Anterior cingulate cortex (tissue), 58 donors: ENCODE measurements around the gene SYNPO2.
A peak's percentile ranks its signal among the peaks of the same experiment; 100 is the strongest.
"Not testable (repeated sequence)": the region's sequence is repeated elsewhere in the genome, so short reads cannot be mapped to it uniquely, and the experiment has no call there.

Experiments used
- DNase-seq, 58 donors: peaks; one replicate each; lab custom pipeline; 2025; lab: John Stamatoyannopoulos, UW

SYNPO2 gene

GRCh38 chr4:118877797-118878196 is 10.9 kb upstream of the SYNPO2 start:
- DNase-seq: no peak

DNA sequence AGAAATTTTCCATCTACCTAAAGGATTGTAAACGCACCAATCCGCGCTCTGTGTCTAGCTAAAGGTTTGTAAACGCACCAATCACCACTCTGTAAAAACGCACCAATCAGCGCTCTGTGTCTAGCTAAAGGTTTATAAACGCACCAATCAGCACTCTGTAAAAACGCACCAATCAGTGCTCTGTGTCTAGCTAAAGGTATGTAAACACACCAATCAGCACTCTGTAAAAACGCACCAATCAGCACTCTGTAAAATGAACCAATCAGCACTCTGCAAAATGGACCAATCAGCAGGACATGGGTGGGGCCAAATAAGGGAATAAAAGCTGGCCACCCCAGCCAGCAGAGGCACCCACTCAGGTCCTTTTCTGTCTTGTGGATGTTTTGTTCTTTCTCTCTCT is 10.1 kb upstream of the SYNPO2 start:
- DNase-seq: not testable (repeated sequence)

GRCh38 chr4:118879409-118879808 is 9.2 kb upstream of the SYNPO2 start:
- DNase-seq: no peak

GRCh38 chr4:118881512-118882146 is 7.0 kb upstream of the SYNPO2 start:
- no peak for DNase-seq

DNA sequence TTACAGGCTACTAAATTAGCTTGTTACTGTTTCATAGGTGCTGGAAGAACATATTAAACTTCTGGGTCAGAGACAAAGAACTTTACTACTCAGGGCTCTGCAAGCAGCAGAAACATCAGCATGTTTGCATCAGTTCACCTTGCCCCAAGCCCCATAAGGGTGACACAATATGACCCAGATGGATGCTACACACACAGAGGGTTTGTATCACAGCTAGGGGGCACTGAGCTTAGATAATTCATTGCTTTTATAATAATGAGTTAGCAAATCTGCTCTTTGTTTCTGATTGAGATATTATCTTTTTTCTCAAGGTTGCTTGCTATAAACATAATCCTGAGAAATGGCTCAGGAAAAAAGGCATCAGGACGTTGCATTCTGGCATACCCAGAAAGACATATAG is 4.8 kb upstream of the SYNPO2 start:
- no peak for DNase-seq

- DNase-seq: no peak
These were observed 3.9 kb upstream of the SYNPO2 start for GRCh38 chr4:118884716-118885115.

DNA sequence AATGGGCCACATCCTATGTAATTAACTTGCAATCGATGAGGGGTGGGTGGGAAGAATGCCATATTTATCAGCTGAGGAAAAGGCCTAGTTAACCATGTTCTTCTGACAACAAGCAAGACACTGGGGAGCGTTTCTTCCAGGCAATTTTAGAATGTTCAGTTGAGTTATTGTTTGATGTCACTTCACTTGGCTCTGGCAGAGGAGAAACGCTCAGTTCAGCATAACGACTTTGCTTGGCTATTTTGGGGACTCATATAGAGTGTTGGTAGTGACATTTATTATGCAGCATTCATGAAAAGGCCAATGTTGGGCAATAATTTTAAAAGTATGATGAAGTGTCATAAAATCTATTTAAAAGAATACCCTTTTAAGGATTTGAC is 648 bp downstream of the SYNPO2 start:
- DNase-seq: no peak

- no peak for DNase-seq
These were observed 5.4 kb downstream of the SYNPO2 start for GRCh38 chr4:118894034-118894433.

DNA sequence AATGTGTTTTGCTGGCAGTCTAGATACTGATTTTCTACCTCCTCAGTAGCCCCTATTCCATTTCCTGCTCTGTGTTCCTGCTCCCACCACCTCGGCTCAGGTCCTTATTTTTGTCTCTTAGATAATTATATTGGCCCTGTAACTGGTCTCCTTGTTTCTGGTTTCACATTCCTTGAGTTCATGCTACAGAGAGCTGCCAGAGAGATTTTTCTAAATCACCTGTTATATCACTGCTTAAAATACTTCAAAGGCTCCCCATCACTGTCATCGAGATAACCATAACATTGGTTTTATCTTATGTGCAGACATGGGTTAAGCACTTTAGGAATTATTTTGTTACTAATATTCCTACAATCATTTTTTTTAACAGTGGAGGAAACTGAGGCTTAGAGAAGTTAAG is 9.6 kb downstream of the SYNPO2 start:
- DNase-seq: no peak

- DNase-seq: no peak
These were observed 10.1 kb downstream of the SYNPO2 start for GRCh38 chr4:118898684-118899138.

DNA sequence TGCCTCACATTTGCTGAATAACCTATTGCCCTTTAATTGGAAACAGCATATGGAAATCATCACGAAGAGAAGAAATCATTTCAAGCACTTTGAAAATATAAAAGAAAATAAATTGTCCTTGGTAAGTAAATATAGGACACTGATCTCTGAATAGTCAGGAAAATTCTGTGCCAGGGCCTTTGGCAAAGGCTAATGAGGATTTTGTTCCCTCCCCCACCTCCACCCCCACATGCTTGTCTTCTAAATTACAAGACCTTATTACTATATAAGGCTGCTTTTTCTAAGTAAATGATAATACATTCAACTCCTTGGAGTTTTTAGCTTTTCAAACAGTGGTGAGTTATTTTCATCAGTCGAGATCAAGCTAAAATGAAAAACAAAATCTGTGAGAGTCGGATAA is 15.8 kb downstream of the SYNPO2 start:
- no peak for DNase-seq

DNA sequence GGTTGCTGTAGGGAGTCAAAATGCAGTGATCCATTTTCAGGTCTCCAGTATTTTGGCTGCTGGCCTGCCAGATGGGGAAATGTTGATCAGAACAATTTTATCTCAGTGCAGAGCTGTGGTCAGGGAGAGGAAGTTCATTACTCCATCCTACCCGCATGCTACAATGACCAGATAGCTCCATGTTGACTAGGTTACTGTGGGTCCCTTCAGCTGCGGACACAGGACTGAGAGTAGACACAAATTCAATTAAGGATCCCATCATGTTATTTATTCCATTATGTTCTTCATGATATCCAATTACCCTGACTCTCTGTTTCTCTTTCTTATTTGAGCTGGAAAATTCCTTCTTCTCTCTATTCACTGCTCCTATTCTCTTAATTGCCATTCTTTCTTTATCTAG is 16.3 kb downstream of the SYNPO2 start:
- DNase-seq: peak in 1 of 58 donors; percentile 17

DNA sequence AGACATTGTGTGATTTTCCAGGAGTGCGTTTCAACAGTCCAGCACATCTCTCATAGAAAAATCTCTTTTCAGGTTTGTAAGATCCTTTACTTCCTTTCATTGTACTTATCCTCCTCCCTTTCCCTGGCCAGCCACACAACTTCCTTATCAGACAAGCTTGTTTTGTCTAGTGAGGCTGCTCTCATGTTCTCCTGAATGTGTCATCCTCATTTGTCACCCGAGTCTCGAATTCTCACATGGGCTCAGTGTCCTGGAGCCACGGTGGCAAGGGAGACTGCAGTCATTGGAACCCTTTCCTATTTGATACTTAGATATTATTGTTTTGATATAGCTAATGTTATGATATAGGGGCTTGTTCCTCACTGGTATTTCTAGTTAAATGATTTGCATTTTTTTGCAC is 16.9 kb downstream of the SYNPO2 start:
- DNase-seq: no peak

DNA sequence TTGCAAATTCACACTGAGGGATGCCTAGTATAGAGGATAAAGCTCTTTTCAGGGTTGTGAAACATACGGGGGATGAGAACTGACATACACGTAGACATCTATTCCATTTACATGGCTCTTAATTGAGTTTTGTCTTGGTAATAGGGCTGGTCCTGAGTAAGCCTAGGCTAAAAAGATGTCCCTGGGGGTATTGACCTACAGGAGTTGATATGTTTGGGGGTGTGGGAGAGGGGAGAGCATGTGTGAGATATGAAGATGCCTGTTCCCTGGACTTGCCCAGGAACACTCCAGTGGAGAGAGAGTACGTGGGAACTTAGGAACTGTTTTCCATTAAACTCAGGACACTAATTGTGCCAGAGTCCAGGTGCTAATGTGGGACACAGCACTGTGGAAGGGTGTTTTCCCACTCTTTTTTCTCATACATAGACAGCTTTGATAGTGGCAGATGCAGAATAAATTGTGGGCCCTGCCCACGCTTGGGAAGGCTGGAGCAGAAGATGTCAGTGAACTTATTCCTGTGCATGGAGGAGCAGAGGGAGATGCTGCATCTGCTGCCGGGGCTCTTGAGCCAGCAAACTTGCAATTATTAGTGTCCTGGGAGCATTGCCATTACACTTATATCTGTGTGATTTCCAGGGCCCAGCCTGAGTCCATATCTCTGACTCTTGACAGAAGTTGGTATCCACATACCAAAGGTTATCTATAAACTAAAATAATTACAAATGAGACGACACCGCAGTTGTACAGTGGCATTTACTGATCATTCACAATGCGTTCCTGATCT is 20.7 kb downstream of the SYNPO2 start:
- DNase-seq: no peak

GRCh38 chr4:118910221-118910620 is 21.6 kb downstream of the SYNPO2 start:
- DNase-seq: no peak

DNA sequence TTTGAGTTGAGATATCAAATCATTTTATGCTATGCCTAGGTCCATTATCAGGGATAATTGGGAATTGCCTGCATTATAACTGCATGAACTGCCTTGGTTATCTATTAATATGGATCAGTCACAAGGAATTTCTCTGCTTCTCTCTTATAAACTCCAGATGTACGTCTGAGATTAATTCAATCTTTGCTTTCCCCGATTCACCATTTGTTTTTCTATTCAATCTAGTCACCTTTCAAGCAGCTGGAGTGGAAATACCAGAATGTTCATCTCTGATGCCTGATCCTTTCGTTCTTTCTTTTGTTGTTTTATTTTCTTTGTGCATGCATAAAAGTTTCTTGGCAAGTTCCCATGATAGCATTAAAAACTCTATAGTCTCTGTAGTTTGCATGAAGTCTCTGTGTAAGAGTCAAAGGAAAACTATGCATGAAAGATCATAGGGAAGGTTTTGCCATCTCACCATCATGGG is 22.6 kb downstream of the SYNPO2 start:
- no peak for DNase-seq

DNA sequence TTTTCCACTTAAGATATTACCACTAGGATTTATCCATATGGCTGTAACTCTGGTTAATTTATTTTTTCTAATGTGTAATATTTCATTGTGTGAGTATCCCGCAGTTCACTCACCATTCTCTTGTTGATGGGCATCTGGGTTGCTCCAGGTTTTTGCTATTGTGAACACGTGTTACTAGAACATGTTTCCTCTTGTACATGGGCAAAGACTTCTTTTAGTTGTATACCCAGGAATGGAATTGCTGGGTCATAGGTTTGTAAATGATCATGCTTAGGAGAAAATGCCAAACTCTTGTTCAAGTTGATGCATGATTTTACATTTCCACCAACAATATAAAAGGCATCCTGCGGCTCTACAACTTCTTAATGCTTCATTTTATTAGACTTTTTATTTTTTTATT is 26.8 kb downstream of the SYNPO2 start:
- no peak for DNase-seq

- DNase-seq: no peak
These were observed 28.1 kb downstream of the SYNPO2 start for GRCh38 chr4:118916691-118917289.

GRCh38 chr4:118917582-118917981 is 28.9 kb downstream of the SYNPO2 start:
- no peak for DNase-seq

DNA sequence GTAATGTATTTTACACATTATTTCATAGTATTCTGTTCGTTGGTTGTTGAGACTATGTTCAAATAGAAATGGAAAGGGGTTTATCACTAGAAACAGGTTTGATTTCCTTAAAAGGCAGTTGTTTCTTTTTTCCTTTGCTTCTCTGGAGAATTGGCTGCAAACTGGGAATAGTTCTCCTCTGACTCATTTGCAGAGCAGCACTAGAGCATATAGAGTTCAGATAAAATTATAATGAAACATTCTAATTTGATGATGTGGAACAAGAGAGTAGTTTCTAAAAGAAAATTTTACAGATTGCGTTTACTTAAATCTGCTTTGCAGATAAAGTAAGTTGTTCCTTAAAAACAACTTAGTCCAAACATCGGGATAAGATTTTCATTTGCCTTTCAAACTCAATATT is 29.7 kb downstream of the SYNPO2 start:
- DNase-seq: no peak

GRCh38 chr4:118920247-118920646 is 31.6 kb downstream of the SYNPO2 start:
- DNase-seq: peak in 1 of 58 donors; percentile 10

DNA sequence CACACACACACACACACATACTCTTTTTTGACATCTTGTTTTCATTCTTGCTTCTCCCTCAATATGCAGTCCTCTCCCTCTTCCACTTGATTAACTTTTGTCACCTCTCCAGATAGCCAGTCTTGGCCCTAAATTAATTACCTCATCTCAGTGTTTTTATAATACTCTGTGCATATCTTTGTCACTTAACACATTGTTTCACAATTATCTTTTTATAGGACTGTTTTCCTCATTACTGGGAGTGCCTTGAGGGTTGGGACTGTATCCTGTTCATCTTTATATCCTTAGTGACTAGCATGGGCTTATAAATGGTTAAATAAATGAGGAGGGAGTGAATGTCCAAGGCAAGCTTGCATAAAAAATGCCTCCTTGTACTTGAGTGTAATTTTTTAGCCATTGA is 33.1 kb downstream of the SYNPO2 start:
- DNase-seq: no peak
